ENCODE data around the gene AOX1. TPM values are rescaled to one million over a fixed set of nuclear protein-coding genes. Genes with fewer than 3 reads are reported as not detected.
"Not testable (repeated sequence)": the region's sequence is repeated elsewhere in the genome, so short reads cannot be mapped to it uniquely, and the experiment has no call there.

Gene AOX1
- total RNA-seq, 4 donors from 2014 or later, result 22.1 to 41.8 (median 34.0) TPM

- no peaks in the 10 kb centered on the region for H3K4me1 ChIP-seq
- H3K4me3 ChIP-seq, result no peak overlapping the region
- no peak overlapping the region for H3K27ac ChIP-seq
- H3K27me3 ChIP-seq, result no peaks in the 10 kb centered on the region
- H3K36me3 ChIP-seq, result no peaks in the 10 kb centered on the region
- H3K9me3 ChIP-seq, result no peaks in the 10 kb centered on the region
- TF ChIP-seq POLR2A (IDR thresholded peaks at IDR 0.05), result no peak
- no peak for TF ChIP-seq CTCF (IDR thresholded peaks at IDR 0.05 in 4 of 5, conservative IDR thresholded peaks at IDR 0.05 in 1 of 5)
- ATAC-seq, result no peak
- no peak for DNase-seq
- intact Hi-C loops (cut with DNase I; ENCODE audit: low total_unique reads), result no loop called here
- in situ Hi-C loops (cut with MboI; ENCODE audit: low sequenced_read_pairs in 4 of 4), result no loop called here
These were observed 49.4 kb downstream of the AOX1 start for GRCh38 chr2:200635251-200635650.

- Histone ChIP-seq H3K27ac (no peak overlapping the region), H3K36me3 (no peaks in the 10 kb centered on the region), H3K9me3 (no peaks in the 10 kb centered on the region), H3K27me3 (no peaks in the 10 kb centered on the region), H3K4me3 (no peak overlapping the region), H3K4me1 (no peaks in the 10 kb centered on the region)
- TF ChIP-seq CTCF (IDR thresholded peaks at IDR 0.05 in 4 of 5, conservative IDR thresholded peaks at IDR 0.05 in 1 of 5) (no peak), POLR2A (IDR thresholded peaks at IDR 0.05) (no peak)
- no peak for ATAC-seq
- DNase-seq, result no peak
- intact Hi-C loops (cut with DNase I; ENCODE audit: low total_unique reads), result no loop called here
- in situ Hi-C loops (cut with MboI; ENCODE audit: low sequenced_read_pairs in 4 of 4), result no loop called here
These were observed 52.1 kb downstream of the AOX1 start for GRCh38 chr2:200637901-200638300.

- Histone ChIP-seq H3K9me3 (no peaks in the 10 kb centered on the region), H3K4me3 (no peak overlapping the region), H3K36me3 (no peaks in the 10 kb centered on the region), H3K27ac (no peak overlapping the region), H3K4me1 (no peaks in the 10 kb centered on the region), H3K27me3 (no peaks in the 10 kb centered on the region)
- no peak for ATAC-seq
- intact Hi-C loops (cut with DNase I; ENCODE audit: low total_unique reads) (no loop called here), in situ Hi-C loops (cut with MboI; ENCODE audit: low sequenced_read_pairs in 4 of 4) (no loop called here)
- no peak for DNase-seq
- no peak for TF ChIP-seq POLR2A (IDR thresholded peaks at IDR 0.05)
- no peak for TF ChIP-seq CTCF (IDR thresholded peaks at IDR 0.05 in 4 of 5, conservative IDR thresholded peaks at IDR 0.05 in 1 of 5)
These were observed 54.4 kb downstream of the AOX1 start for GRCh38 chr2:200640176-200640575.

GRCh38 chr2:200640901-200641300, 55.1 kb downstream of the AOX1 start:
- Histone ChIP-seq H3K4me3 (no peak overlapping the region), H3K36me3 (no peaks in the 10 kb centered on the region), H3K27me3 (no peaks in the 10 kb centered on the region), H3K9me3 (no peaks in the 10 kb centered on the region), H3K27ac (no peak overlapping the region), H3K4me1 (no peaks in the 10 kb centered on the region)
- TF ChIP-seq POLR2A (IDR thresholded peaks at IDR 0.05), result no peak
- TF ChIP-seq CTCF (IDR thresholded peaks at IDR 0.05 in 4 of 5, conservative IDR thresholded peaks at IDR 0.05 in 1 of 5), result no peak
- in situ Hi-C loops (cut with MboI; ENCODE audit: low sequenced_read_pairs in 4 of 4), result no loop called here
- DNase-seq (no peak), ATAC-seq (no peak)
- intact Hi-C loops (cut with DNase I; ENCODE audit: low total_unique reads), result no loop called here

- in situ Hi-C loops (cut with MboI; ENCODE audit: low sequenced_read_pairs in 4 of 4); ATAC-seq; H3K27me3 ChIP-seq; H3K9me3 ChIP-seq; DNase-seq; H3K4me1 ChIP-seq; H3K36me3 ChIP-seq; H3K27ac ChIP-seq; H3K4me3 ChIP-seq; intact Hi-C loops (cut with DNase I; ENCODE audit: low total_unique reads): not testable (repeated sequence)
These were observed 62.9 kb downstream of the AOX1 start for GRCh38 chr2:200648518-200649281.

Data from gastrocnemius medialis (tissue), 4 donors.